A549 (cell line): Measurements from ENCODE around the gene ZDHHC1. TPM values are rescaled to one million over a fixed set of nuclear protein-coding genes. Genes with fewer than 3 reads are reported as not detected.
A peak's percentile ranks its signal among the peaks of the same experiment; 100 is the strongest.

Experiments used
- ATAC-seq, 2 experiments: fragments of 200-7000 bp in 1 of 2; fragments of >200 bp in 1 of 2; cut with Nextera tagmentation in 1 of 2; cut with Tn5 transposase in 1 of 2; 3 replicates each; pipeline versions ENCODE4 v1.8.0 to v1.9.1; 2018 to 2020; ENCODE audit warnings: mild to moderate bottlenecking in 1 of 2, moderate library complexity in 1 of 2
- CTCF ChIA-PET: fragments of 300-600 bp; sonication (Branson Sonifier 250); formaldehyde crosslinking; extraction: SDS; loops from one replicate; lab custom pipeline; 2021; ENCODE audit warnings: antibody characterized with exemption, inconsistent platforms; lab: Yijun Ruan, JAX
- POLR2A ChIA-PET: fragments of 350-600 bp; formaldehyde crosslinking; extraction: SDS; loops from one replicate; lab custom pipeline; 2021; ENCODE audit warnings: antibody characterized with exemption, inconsistent platforms; lab: Yijun Ruan, JAX
- DNase-seq, 2 experiments: peaks; one replicate each; pipeline versions ENCODE4 v3.0.0 to v3.0.0-alpha.2; 2011 to 2016; ENCODE audit warnings: low read depth in 1 of 2, low spot score in 1 of 2
- FAIRE-seq: peaks from 2 replicates; lab custom pipeline; 2011; peaks lifted over from hg19 to GRCh38; lab: Jason Lieb, UNC
- H3K27ac ChIP-seq, 2 experiments: fragments of >200 bp; sonication (Bioruptor Twin); formaldehyde crosslinking; 3 replicates each; pipeline ENCODE4 v1.5.1; 2016 to 2017
- H3K4me1 ChIP-seq: fragments of >200 bp; sonication (Bioruptor Twin); formaldehyde crosslinking; 3 replicates; pipeline ENCODE4 v1.6.1; 2016
- H3K4me2 ChIP-seq: fragments of >200 bp; sonication (Bioruptor Twin); formaldehyde crosslinking; 3 replicates; pipeline ENCODE4 v1.6.1; 2016
- H3K4me3 ChIP-seq: fragments of >200 bp; sonication (Bioruptor Twin); formaldehyde crosslinking; 3 replicates; pipeline ENCODE4 v1.5.1; 2016
- H3K9me3 ChIP-seq: fragments of >200 bp; sonication (Bioruptor Twin); formaldehyde crosslinking; 3 replicates; pipeline ENCODE4 v1.6.1; 2016
- CBX8 ChIP-seq: fragments of 200-600 bp; sonication (generic); IDR thresholded peaks from 2 replicates; pipeline ENCODE4 v1.6.1; 2016
- CEBPB ChIP-seq, 2 experiments: fragments of >200 bp in 1 of 2; sonication (Bioruptor Twin) in 1 of 2; formaldehyde crosslinking in 1 of 2; IDR thresholded peaks; 2 replicates each; pipeline ENCODE4 v1.6.1; 2012 to 2016
- CHD2 ChIP-seq: fragments of 150-350 bp; IDR thresholded peaks from 2 replicates; pipeline ENCODE4 v1.6.1; 2014; ENCODE audit warnings: low read length; ENCODE audit not compliant: partially characterized antibody
- CHD4 ChIP-seq: fragments of 200-600 bp; sonication (generic); IDR thresholded peaks from 2 replicates; pipeline ENCODE4 v1.6.1; 2016; ENCODE audit warnings: antibody characterized with exemption, mild to moderate bottlenecking, borderline replicate concordance
- EHF ChIP-seq: fragments of 250-450 bp; sonication (Bioruptor Pico); IDR thresholded peaks from 2 replicates; pipeline ENCODE4 v1.5.0; 2020; ENCODE audit warnings: mild to moderate bottlenecking
- EP300 ChIP-seq, 2 experiments: fragments of >200 bp; sonication (Bioruptor Twin); formaldehyde crosslinking; IDR thresholded peaks; 2 replicates in 1 of 2; 3 replicates in 1 of 2; pipeline ENCODE4 v1.6.1; 2016 to 2017
- FOXS1 ChIP-seq: fragments of 250-450 bp; sonication (Bioruptor Pico); IDR thresholded peaks from 2 replicates; pipeline ENCODE4 v1.5.0; 2020; ENCODE audit warnings: mild to moderate bottlenecking, moderate library complexity
- GATA3 ChIP-seq: IDR thresholded peaks from 2 replicates; pipeline ENCODE4 v1.6.1; 2012; ENCODE audit warnings: borderline replicate concordance
- HEYL ChIP-seq: fragments of 250-450 bp; sonication (Bioruptor Pico); IDR thresholded peaks from 2 replicates; pipeline ENCODE4 v1.8.0; 2021; ENCODE audit warnings: mild to moderate bottlenecking, moderate library complexity
- JUN ChIP-seq, 2 experiments: fragments of >200 bp; sonication (Bioruptor Twin); formaldehyde crosslinking; IDR thresholded peaks; 2 replicates in 1 of 2; 3 replicates in 1 of 2; pipeline ENCODE4 v1.6.1; 2016 to 2017
- JUNB ChIP-seq: fragments of >200 bp; sonication (Bioruptor Twin); formaldehyde crosslinking; IDR thresholded peaks from 2 replicates; pipeline ENCODE4 v1.6.1; 2016
- KDM1A ChIP-seq: fragments of 200-600 bp; sonication (generic); IDR thresholded peaks from 2 replicates; pipeline ENCODE4 v1.6.1; 2016; ENCODE audit warnings: low read depth, mild to moderate bottlenecking
- MAFK ChIP-seq: fragments of 450-650 bp; IDR thresholded peaks from 2 replicates; pipeline ENCODE4 v1.6.1; 2014; ENCODE audit not compliant: partially characterized antibody
- MAZ ChIP-seq: fragments of 150-350 bp; IDR thresholded peaks from 2 replicates; pipeline ENCODE4 v1.6.1; 2014; ENCODE audit warnings: antibody characterized with exemption, low read depth, low read length, borderline replicate concordance
- NFE2L2 ChIP-seq: fragments of 150-350 bp; conservative IDR thresholded peaks from 2 replicates; pipeline ENCODE4 v1.6.1; 2014; ENCODE audit warnings: low read length
- NR3C1 ChIP-seq: fragments of >200 bp; sonication (Bioruptor Twin); formaldehyde crosslinking; IDR thresholded peaks from 3 replicates; pipeline ENCODE4 v1.6.1; 2017
- PHF8 ChIP-seq: fragments of 200-600 bp; sonication (generic); IDR thresholded peaks from 2 replicates; pipeline ENCODE4 v1.6.1; 2016; ENCODE audit warnings: low read depth, mild to moderate bottlenecking, antibody characterized with exemption, moderate library complexity, borderline replicate concordance
- POLR2A ChIP-seq: IDR thresholded peaks from 2 replicates; pipeline ENCODE4 v1.6.1; 2012; ENCODE audit warnings: mild to moderate bottlenecking, low read length
- RAD21 ChIP-seq, 2 experiments: fragments of >200 bp in 1 of 2; sonication (Bioruptor Twin) in 1 of 2; formaldehyde crosslinking in 1 of 2; IDR thresholded peaks in 1 of 2; conservative IDR thresholded peaks in 1 of 2; 2 replicates in 1 of 2; 3 replicates in 1 of 2; pipeline ENCODE4 v1.6.1; 2012 to 2018; ENCODE audit warnings: inconsistent platforms in 1 of 2
- RARB ChIP-seq: fragments of 250-450 bp; sonication (Bioruptor Pico); IDR thresholded peaks from 2 replicates; pipeline ENCODE4 v1.8.0; 2021; ENCODE audit warnings: mild to moderate bottlenecking, moderate library complexity
- RFX5 ChIP-seq: fragments of 450-650 bp; IDR thresholded peaks from 2 replicates; pipeline ENCODE4 v1.7.1; 2014; ENCODE audit warnings: antibody characterized with exemption, mild to moderate bottlenecking, moderate library complexity
- SMC3 ChIP-seq: fragments of >200 bp; sonication (Bioruptor Twin); formaldehyde crosslinking; IDR thresholded peaks from 3 replicates; pipeline ENCODE4 v1.6.1; 2018; ENCODE audit warnings: inconsistent platforms
- SREBF2 ChIP-seq: fragments of 450-650 bp; IDR thresholded peaks from 2 replicates; pipeline ENCODE4 v1.6.1; 2014; ENCODE audit warnings: mild to moderate bottlenecking, moderate library complexity
- TP53 ChIP-seq: fragments of 250-450 bp; sonication (Bioruptor Pico); IDR thresholded peaks from 2 replicates; pipeline ENCODE4 v1.5.0; 2021; ENCODE audit warnings: mild to moderate bottlenecking, moderate library complexity
- ZC3H11A ChIP-seq: fragments of 450-650 bp; IDR thresholded peaks from 2 replicates; pipeline ENCODE4 v1.6.1; 2014; ENCODE audit warnings: antibody characterized with exemption, mild to moderate bottlenecking
- ZFP36 ChIP-seq: fragments of 450-650 bp; IDR thresholded peaks from 2 replicates; pipeline ENCODE4 v1.6.1; 2014; ENCODE audit warnings: borderline replicate concordance; ENCODE audit not compliant: partially characterized antibody
- ZSCAN20 ChIP-seq: fragments of 250-450 bp; sonication (Bioruptor Pico); IDR thresholded peaks from 2 replicates; pipeline ENCODE4 v1.8.0; 2022; ENCODE audit warnings: mild to moderate bottlenecking, moderate library complexity
- WGBS: methylation state at CpG from one replicate; pipeline ENCODE4 v1.1.6; 2017; ENCODE audit errors: missing lambda C conversion rate; 5-methylcytosine and 5-hydroxymethylcytosine counted together
- polyA plus RNA-seq, 4 experiments: library from polyadenylated mRNA; depleted of rRNA in 3 of 4; stranded (reverse); fragments of >200 nt; fragmentation: RNase III in 1 of 4; extraction: RNeasy Plus Mini Kit Qiagen cat#74134 plus additional on column Dnase treatment in 1 of 4; gene quantifications; 2 replicates in 3 of 4; 3 replicates in 1 of 4; pipeline ENCODE4 v1.2.3, GENCODE V29; 2011 to 2017
- TF ChIP-seq, protein P1 (sequence below): fragments of >200 bp; sonication (Bioruptor Twin); formaldehyde crosslinking; IDR thresholded peaks from 2 replicates; pipeline ENCODE4 v1.6.1; 2016
- TF ChIP-seq, protein P2 (sequence below): fragments of 450-650 bp; IDR thresholded peaks from 2 replicates; pipeline ENCODE4 v1.6.1; 2014; ENCODE audit warnings: antibody characterized with exemption
- TF ChIP-seq, protein P3 (sequence below): fragments of 200-600 bp; sonication (generic); IDR thresholded peaks from 2 replicates; pipeline ENCODE4 v1.6.1; 2016; ENCODE audit warnings: antibody characterized with exemption, mild to moderate bottlenecking, moderate library complexity

Gene ZDHHC1
- polyA plus RNA-seq, 2 of the 4 experiments (the other 2 are of a cell fraction) = 3.5 to 5.9 TPM

DNA sequence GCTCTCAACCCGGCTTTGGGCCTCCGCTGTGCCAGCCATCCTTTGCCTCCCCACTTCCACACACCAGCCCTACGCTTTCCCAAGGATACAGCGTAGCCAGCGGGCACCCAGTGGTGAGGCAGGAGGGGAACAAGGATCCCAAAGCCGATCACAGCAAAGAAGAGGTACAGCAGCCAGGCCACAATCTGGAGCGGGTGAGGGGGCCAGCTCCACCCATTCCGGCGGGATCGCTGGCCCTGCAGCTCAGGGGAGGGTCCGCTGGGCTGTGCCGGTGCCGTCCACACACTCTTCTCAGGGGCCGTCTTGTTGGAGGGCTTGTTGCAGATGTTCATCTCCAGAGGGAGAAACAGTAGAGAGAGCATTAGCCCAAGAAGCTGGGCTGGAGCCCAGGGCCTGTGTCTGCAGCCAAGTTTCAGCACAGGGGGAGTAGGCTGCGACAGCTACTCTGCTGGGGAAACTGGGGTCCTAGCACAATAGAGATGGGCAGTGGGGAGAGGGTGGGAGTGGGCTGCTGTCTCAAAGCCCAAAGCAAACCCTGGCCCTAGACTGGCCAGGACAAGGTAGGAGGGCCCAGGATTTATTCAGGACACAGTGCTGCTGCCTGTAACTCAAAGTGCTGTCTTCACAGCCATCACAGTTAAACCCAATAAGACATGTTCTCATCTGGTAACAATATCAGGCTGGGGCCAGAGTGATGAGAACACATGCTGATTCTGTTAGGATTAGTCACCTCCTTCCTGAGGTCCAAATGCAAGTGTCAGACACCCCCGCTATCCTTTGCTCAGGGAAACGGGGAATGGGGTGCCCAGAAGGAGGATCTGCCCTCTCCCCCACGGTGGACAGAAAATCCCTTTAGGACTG, 9.9 kb downstream of the ZDHHC1 start:
- H3K4me2 ChIP-seq = no peak overlapping the region
- ATAC-seq (peak in 1 of 2 experiments; percentile 44; a peak in 3 of 6 replicates), FAIRE-seq (no peak), DNase-seq (no peak)
- peaks cover 11% of the 10 kb centered on the region; the same call in 2 of the 3 replicates for H3K4me1 ChIP-seq
- 91% methylated on average over 14 of the region's 18 CpGs for WGBS
- no peak for TF ChIP-seq TP53 (CRISPR knock-in tag)
- no peak for TF ChIP-seq PHF8
- TF ChIP-seq MAFK = no peak
- no peak for TF ChIP-seq CBX8
- no peak for TF ChIP-seq POLR2A
- no peak for TF ChIP-seq NFE2L2
- TF ChIP-seq SMC3 = no peak
- no peak for TF ChIP-seq ZFP36
- TF ChIP-seq RAD21 (conservative IDR thresholded peaks at IDR 0.05 in 1 of 2, IDR thresholded peaks at IDR 0.05 in 1 of 2) = no peak
- H3K27ac ChIP-seq = no peak overlapping the region
- H3K9me3 ChIP-seq = no peaks in the 10 kb centered on the region
- POLR2A ChIA-PET = no interaction called here
- CTCF ChIA-PET = interaction anchor here (0.9 to 3.6 kb wide), 9 partner anchors 7 to 121 kb away, joined by 3 to 17 read pairs (median 4); partner anchors contain the start of gene ZDHHC1
- no peak overlapping the region for H3K4me3 ChIP-seq

DNA sequence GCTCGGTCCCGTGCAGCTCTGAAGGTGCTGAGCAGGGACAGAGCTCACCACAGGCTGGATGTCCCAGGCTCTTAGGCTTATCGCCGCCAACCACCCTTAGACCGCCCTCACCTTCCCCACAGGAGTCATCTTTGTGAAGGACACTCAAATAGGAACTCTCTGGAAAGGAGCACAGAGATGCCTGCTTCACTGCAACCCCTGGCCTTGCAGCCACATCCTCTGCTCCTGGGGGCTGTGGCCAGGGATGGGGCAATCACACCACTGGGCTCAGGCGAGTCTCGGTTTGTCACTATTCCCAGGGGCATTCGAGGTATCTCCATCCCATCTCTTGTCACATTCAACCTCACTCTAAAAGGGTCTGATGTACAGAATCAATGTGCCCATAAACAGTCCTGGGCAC, 10.9 kb downstream of the ZDHHC1 start:
- FAIRE-seq = no peak

DNA sequence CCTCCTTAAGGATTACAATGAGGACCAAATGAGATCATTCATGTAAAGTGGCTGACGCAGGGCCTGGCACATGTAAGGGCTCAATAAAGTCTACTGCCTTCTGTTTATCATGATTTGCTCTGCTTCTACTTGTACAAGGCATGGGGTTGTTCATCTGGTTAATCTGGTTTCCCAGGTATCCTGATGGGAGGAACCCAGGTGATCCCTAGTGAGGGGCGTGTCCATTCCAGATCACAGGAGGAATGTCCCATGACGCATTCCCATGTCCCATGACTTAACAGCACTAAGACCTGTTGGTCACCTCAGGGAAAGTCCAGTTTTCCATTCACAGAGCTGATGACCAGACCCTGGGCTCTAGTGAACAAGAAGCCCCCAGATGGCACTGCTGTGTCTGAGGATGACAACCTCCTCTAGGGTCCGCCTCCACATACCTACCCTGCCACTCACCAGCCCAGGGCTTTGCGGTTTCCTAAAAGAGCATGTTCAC, 11.5 kb downstream of the ZDHHC1 start:
- POLR2A ChIA-PET = no interaction called here
- Histone ChIP-seq H3K4me1 (peaks cover 8% of the 10 kb centered on the region; the same call in 2 of the 3 replicates), H3K27ac (no peak overlapping the region), H3K9me3 (no peaks in the 10 kb centered on the region), H3K4me2 (no peak overlapping the region), H3K4me3 (no peak overlapping the region)
- no peak for ATAC-seq
- WGBS = 92% methylated on average over 5 of the region's 5 CpGs
- no peak for FAIRE-seq
- CTCF ChIA-PET = interaction anchor here (1.2 to 1.4 kb wide), 2 partner anchors 22 to 89 kb away, joined by 3 read pairs; no protein-coding TSS in a partner anchor
- no peak for DNase-seq
- TF ChIP-seq ZC3H11A (no peak), ZSCAN20 (CRISPR knock-in tag) (no peak), KDM1A (no peak), EHF (CRISPR knock-in tag) (no peak), JUNB (no peak), CEBPB (IDR thresholded peaks at IDR 0.05) (no peak), GATA3 (no peak), SMC3 (no peak), JUN (IDR thresholded peaks at IDR 0.05) (no peak), EP300 (IDR thresholded peaks at IDR 0.05) (no peak), HEYL (CRISPR knock-in tag) (no peak), SREBF2 (no peak), RFX5 (no peak)
- TF ChIP-seq, protein P1, sequence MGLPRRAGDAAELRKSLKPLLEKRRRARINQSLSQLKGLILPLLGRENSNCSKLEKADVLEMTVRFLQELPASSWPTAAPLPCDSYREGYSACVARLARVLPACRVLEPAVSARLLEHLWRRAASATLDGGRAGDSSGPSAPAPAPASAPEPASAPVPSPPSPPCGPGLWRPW = no peak
- TF ChIP-seq, protein P2, sequence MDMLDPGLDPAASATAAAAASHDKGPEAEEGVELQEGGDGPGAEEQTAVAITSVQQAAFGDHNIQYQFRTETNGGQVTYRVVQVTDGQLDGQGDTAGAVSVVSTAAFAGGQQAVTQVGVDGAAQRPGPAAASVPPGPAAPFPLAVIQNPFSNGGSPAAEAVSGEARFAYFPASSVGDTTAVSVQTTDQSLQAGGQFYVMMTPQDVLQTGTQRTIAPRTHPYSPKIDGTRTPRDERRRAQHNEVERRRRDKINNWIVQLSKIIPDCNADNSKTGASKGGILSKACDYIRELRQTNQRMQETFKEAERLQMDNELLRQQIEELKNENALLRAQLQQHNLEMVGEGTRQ = no peak

More for the DNA sequence above, 10.9 kb downstream of the ZDHHC1 start:
- TF ChIP-seq NR3C1 (no peak), MAZ (no peak), TP53 (CRISPR knock-in tag) (no peak), EP300 (IDR thresholded peaks at IDR 0.05) (no peak), CHD2 (no peak), MAFK (no peak), ZFP36 (no peak), KDM1A (no peak), JUNB (no peak), FOXS1 (CRISPR knock-in tag) (no peak), CHD4 (no peak), RARB (CRISPR knock-in tag) (no peak), CEBPB (IDR thresholded peaks at IDR 0.05) (no peak), CBX8 (no peak)
- TF ChIP-seq, protein P1 = no peak
- TF ChIP-seq, protein P3, sequence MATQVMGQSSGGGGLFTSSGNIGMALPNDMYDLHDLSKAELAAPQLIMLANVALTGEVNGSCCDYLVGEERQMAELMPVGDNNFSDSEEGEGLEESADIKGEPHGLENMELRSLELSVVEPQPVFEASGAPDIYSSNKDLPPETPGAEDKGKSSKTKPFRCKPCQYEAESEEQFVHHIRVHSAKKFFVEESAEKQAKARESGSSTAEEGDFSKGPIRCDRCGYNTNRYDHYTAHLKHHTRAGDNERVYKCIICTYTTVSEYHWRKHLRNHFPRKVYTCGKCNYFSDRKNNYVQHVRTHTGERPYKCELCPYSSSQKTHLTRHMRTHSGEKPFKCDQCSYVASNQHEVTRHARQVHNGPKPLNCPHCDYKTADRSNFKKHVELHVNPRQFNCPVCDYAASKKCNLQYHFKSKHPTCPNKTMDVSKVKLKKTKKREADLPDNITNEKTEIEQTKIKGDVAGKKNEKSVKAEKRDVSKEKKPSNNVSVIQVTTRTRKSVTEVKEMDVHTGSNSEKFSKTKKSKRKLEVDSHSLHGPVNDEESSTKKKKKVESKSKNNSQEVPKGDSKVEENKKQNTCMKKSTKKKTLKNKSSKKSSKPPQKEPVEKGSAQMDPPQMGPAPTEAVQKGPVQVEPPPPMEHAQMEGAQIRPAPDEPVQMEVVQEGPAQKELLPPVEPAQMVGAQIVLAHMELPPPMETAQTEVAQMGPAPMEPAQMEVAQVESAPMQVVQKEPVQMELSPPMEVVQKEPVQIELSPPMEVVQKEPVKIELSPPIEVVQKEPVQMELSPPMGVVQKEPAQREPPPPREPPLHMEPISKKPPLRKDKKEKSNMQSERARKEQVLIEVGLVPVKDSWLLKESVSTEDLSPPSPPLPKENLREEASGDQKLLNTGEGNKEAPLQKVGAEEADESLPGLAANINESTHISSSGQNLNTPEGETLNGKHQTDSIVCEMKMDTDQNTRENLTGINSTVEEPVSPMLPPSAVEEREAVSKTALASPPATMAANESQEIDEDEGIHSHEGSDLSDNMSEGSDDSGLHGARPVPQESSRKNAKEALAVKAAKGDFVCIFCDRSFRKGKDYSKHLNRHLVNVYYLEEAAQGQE = no peak
- H3K9me3 ChIP-seq = no peaks in the 10 kb centered on the region
- H3K4me2 ChIP-seq = no peak overlapping the region
- DNase-seq (no peak), ATAC-seq (no peak)
- no peak overlapping the region for H3K27ac ChIP-seq
- POLR2A ChIA-PET = no interaction called here
- H3K4me3 ChIP-seq = no peak overlapping the region
- WGBS = 80% methylated on average over 8 of the region's 8 CpGs
- CTCF ChIA-PET = interaction anchor here (1.3 to 3.6 kb wide), 3 partner anchors 11 to 88 kb away, joined by 3 to 15 read pairs (median 4); partner anchors contain the start of gene ZDHHC1
- peaks cover 8% of the 10 kb centered on the region; the same call in 2 of the 3 replicates for H3K4me1 ChIP-seq
